BLaER1 (cell line): ENCODE measurements around the gene BCL11B.
A peak's percentile ranks its signal among the peaks of the same experiment; 100 is the strongest.

Source experiments
- H3K27ac ChIP-seq: shearing (Covaris generic); formaldehyde crosslinking; 2 replicates; pipeline ENCODE4 v1.8.1; 2022
- H3K27me3 ChIP-seq: shearing (Covaris generic); formaldehyde crosslinking; 2 replicates; pipeline ENCODE4 v1.8.1; 2022
- H3K36me3 ChIP-seq: shearing (Covaris generic); formaldehyde crosslinking; 2 replicates; pipeline ENCODE4 v1.8.1; 2022
- H3K4me1 ChIP-seq: shearing (Covaris generic); formaldehyde crosslinking; 2 replicates; pipeline ENCODE4 v1.8.1; 2022
- H3K4me2 ChIP-seq: shearing (Covaris generic); formaldehyde crosslinking; 2 replicates; pipeline ENCODE4 v1.8.1; 2022
- H3K4me3 ChIP-seq: shearing (Covaris generic); formaldehyde crosslinking; 2 replicates; pipeline ENCODE4 v1.8.1; 2022
- H3K9ac ChIP-seq: shearing (Covaris generic); formaldehyde crosslinking; 2 replicates; pipeline ENCODE4 v1.8.1; 2022
- H3K9me3 ChIP-seq: shearing (Covaris generic); formaldehyde crosslinking; 2 replicates; pipeline ENCODE4 v1.8.1; 2022
- H4K20me1 ChIP-seq: shearing (Covaris generic); formaldehyde crosslinking; 2 replicates; pipeline ENCODE4 v1.8.1; 2022
- Cebpa-rat ChIP-seq: shearing (Covaris generic); IDR thresholded peaks from 2 replicates; pipeline ENCODE4 v1.8.1; 2022

The BCL11B gene

GRCh38 chr14:99146616-99147365 is 125.2 kb downstream of the BCL11B start:
- no peaks in the 10 kb centered on the region for H3K27me3 ChIP-seq
- no peak overlapping the region for H3K4me2 ChIP-seq
- H3K9me3 ChIP-seq, result peaks cover 13% of the 10 kb centered on the region; the same call in 1 of the 2 replicates
- peaks cover 22% of the 10 kb centered on the region for H3K4me1 ChIP-seq
- H3K9ac ChIP-seq, result no peak overlapping the region
- H3K36me3 ChIP-seq, result no peaks in the 10 kb centered on the region
- no peak overlapping the region for H3K27ac ChIP-seq
- no peaks in the 10 kb centered on the region for H4K20me1 ChIP-seq
- no peak for TF ChIP-seq Cebpa-rat
- no peak overlapping the region for H3K4me3 ChIP-seq

- no peak overlapping the region for H3K4me2 ChIP-seq
Measured at GRCh38 chr14:99145307-99145706, 126.7 kb downstream of the BCL11B start.

GRCh38 chr14:99143793-99144192 is 128.2 kb downstream of the BCL11B start:
- Histone ChIP-seq H3K4me1 (peaks cover 22% of the 10 kb centered on the region), H4K20me1 (no peaks in the 10 kb centered on the region), H3K9me3 (peaks cover 13% of the 10 kb centered on the region; the same call in 1 of the 2 replicates), H3K9ac (no peak overlapping the region), H3K27me3 (no peaks in the 10 kb centered on the region), H3K36me3 (no peaks in the 10 kb centered on the region), H3K4me3 (no peak overlapping the region), H3K4me2 (peak overlapping the region; percentile 81), H3K27ac (peak overlapping the region; percentile 24; the same call in 1 of the 2 replicates)
- no peak for TF ChIP-seq Cebpa-rat

More at GRCh38 chr14:99145307-99145706, 126.7 kb downstream of the BCL11B start:
- H3K4me3 ChIP-seq, result no peak overlapping the region
- H3K9me3 ChIP-seq, result peaks cover 13% of the 10 kb centered on the region; the same call in 1 of the 2 replicates
- H3K27me3 ChIP-seq, result no peaks in the 10 kb centered on the region
- H3K4me1 ChIP-seq, result peaks cover 22% of the 10 kb centered on the region
- no peaks in the 10 kb centered on the region for H4K20me1 ChIP-seq
- no peaks in the 10 kb centered on the region for H3K36me3 ChIP-seq
- H3K27ac ChIP-seq, result no peak overlapping the region
- no peak for TF ChIP-seq Cebpa-rat
- no peak overlapping the region for H3K9ac ChIP-seq

- H3K27me3 ChIP-seq, result no peaks in the 10 kb centered on the region
- peak overlapping the region; percentile 24; the same call in 1 of the 2 replicates for H3K27ac ChIP-seq
- no peak overlapping the region for H3K4me3 ChIP-seq
- TF ChIP-seq Cebpa-rat, result no peak
- H3K4me2 ChIP-seq, result peak overlapping the region; percentile 81
- no peaks in the 10 kb centered on the region for H4K20me1 ChIP-seq
- H3K36me3 ChIP-seq, result no peaks in the 10 kb centered on the region
- H3K9me3 ChIP-seq, result peaks cover 13% of the 10 kb centered on the region; the same call in 1 of the 2 replicates
- no peak overlapping the region for H3K9ac ChIP-seq
- peaks cover 22% of the 10 kb centered on the region for H3K4me1 ChIP-seq
Measured at GRCh38 chr14:99143126-99143525, 128.9 kb downstream of the BCL11B start.

- Histone ChIP-seq H3K9ac (no peak overlapping the region), H4K20me1 (no peaks in the 10 kb centered on the region), H3K4me3 (no peak overlapping the region), H3K9me3 (peaks cover 13% of the 10 kb centered on the region; the same call in 1 of the 2 replicates), H3K4me2 (no peak overlapping the region), H3K27ac (no peak overlapping the region), H3K4me1 (peaks cover 22% of the 10 kb centered on the region), H3K36me3 (no peaks in the 10 kb centered on the region), H3K27me3 (no peaks in the 10 kb centered on the region)
- TF ChIP-seq Cebpa-rat, result no peak
Measured at GRCh38 chr14:99141236-99141635, 130.8 kb downstream of the BCL11B start.

- Histone ChIP-seq H3K9ac (no peak overlapping the region), H3K9me3 (no peaks in the 10 kb centered on the region), H3K4me2 (no peak overlapping the region), H3K27ac (no peak overlapping the region), H3K27me3 (no peaks in the 10 kb centered on the region), H3K4me1 (peaks cover 15% of the 10 kb centered on the region), H4K20me1 (no peaks in the 10 kb centered on the region), H3K36me3 (no peaks in the 10 kb centered on the region), H3K4me3 (no peak overlapping the region)
- TF ChIP-seq Cebpa-rat, result no peak
Measured at GRCh38 chr14:99138999-99139865, 132.8 kb downstream of the BCL11B start.

GRCh38 chr14:99137913-99138571 is 134.0 kb downstream of the BCL11B start:
- no peak overlapping the region for H3K9ac ChIP-seq
- peaks cover 14% of the 10 kb centered on the region for H3K4me1 ChIP-seq
- H3K27me3 ChIP-seq, result no peaks in the 10 kb centered on the region
- H3K9me3 ChIP-seq, result no peaks in the 10 kb centered on the region
- no peak overlapping the region for H3K4me3 ChIP-seq
- H3K36me3 ChIP-seq, result no peaks in the 10 kb centered on the region
- H3K27ac ChIP-seq, result no peak overlapping the region
- TF ChIP-seq Cebpa-rat, result no peak
- H3K4me2 ChIP-seq, result no peak overlapping the region
- no peaks in the 10 kb centered on the region for H4K20me1 ChIP-seq

GRCh38 chr14:99137001-99137700 is 134.8 kb downstream of the BCL11B start:
- Histone ChIP-seq H3K4me2 (no peak overlapping the region), H3K27ac (no peak overlapping the region), H3K27me3 (no peaks in the 10 kb centered on the region), H3K9ac (no peak overlapping the region), H3K9me3 (no peaks in the 10 kb centered on the region), H3K36me3 (no peaks in the 10 kb centered on the region), H3K4me3 (no peak overlapping the region), H4K20me1 (no peaks in the 10 kb centered on the region), H3K4me1 (peaks cover 12% of the 10 kb centered on the region)
- TF ChIP-seq Cebpa-rat, result no peak

- Histone ChIP-seq H3K27ac (no peak overlapping the region), H3K9me3 (no peaks in the 10 kb centered on the region), H3K4me3 (no peak overlapping the region), H3K4me1 (peaks cover 12% of the 10 kb centered on the region), H3K27me3 (no peaks in the 10 kb centered on the region), H3K36me3 (no peaks in the 10 kb centered on the region), H3K9ac (no peak overlapping the region), H3K4me2 (no peak overlapping the region), H4K20me1 (no peaks in the 10 kb centered on the region)
- TF ChIP-seq Cebpa-rat, result no peak
Measured at GRCh38 chr14:99136401-99136800, 135.6 kb downstream of the BCL11B start.
